PFSK-1 (cell line): ENCODE measurements around the gene COPB2.

ENCODE experiments used
- POLR2AphosphoS5 ChIP-seq: IDR thresholded peaks from 2 replicates; pipeline ENCODE4 v1.6.1; 2012; ENCODE audit warnings: low read depth, mild to moderate bottlenecking, control low read depth, low read length, moderate library complexity
- SIN3A ChIP-seq: IDR thresholded peaks from 2 replicates; pipeline ENCODE4 v1.6.1; 2012; ENCODE audit warnings: mild to moderate bottlenecking, low read length, moderate library complexity, borderline replicate concordance; ENCODE audit not compliant: insufficient read depth
- TAF1 ChIP-seq: IDR thresholded peaks from 2 replicates; pipeline ENCODE4 v1.6.1; 2012; ENCODE audit warnings: low read length, control low read depth, borderline replicate concordance; ENCODE audit not compliant: insufficient read depth

- TF ChIP-seq TAF1, result no peak
- TF ChIP-seq POLR2AphosphoS5, result no peak
- TF ChIP-seq SIN3A, result no peak
Measured at GRCh38 chr3:139374099-139374498, 15.3 kb downstream of the COPB2 start.
